Tibial nerve (tissue), 4 donors: ENCODE data around the gene CYSRT1.

Experiments
- EP300 ChIP-seq, 2 donors: sonication (generic); formaldehyde crosslinking; IDR thresholded peaks; one replicate each; pipeline ENCODE4 v1.6.1; 2017; ENCODE audit warnings: antibody characterized with exemption in 2 of 2, mild to moderate bottlenecking in 1 of 2
- POLR2A ChIP-seq, 2 donors: fragments of 450-650 bp; IDR thresholded peaks; one replicate each; pipeline ENCODE4 v1.6.1; 2017; ENCODE audit warnings: antibody characterized with exemption in 2 of 2, mild to moderate bottlenecking in 2 of 2, moderate library complexity in 2 of 2
- TF ChIP-seq, protein P1 (sequence below), 5 experiments: fragments of 200-600 bp in 3 of 5; fragments of 450-650 bp in 2 of 5; sonication (generic) in 3 of 5; IDR thresholded peaks; one replicate each; pipeline ENCODE4 v1.5.1; 2016 to 2019; ENCODE audit warnings: antibody characterized with exemption in 5 of 5, mild to moderate bottlenecking in 3 of 5, moderate library complexity in 2 of 5

DNA sequence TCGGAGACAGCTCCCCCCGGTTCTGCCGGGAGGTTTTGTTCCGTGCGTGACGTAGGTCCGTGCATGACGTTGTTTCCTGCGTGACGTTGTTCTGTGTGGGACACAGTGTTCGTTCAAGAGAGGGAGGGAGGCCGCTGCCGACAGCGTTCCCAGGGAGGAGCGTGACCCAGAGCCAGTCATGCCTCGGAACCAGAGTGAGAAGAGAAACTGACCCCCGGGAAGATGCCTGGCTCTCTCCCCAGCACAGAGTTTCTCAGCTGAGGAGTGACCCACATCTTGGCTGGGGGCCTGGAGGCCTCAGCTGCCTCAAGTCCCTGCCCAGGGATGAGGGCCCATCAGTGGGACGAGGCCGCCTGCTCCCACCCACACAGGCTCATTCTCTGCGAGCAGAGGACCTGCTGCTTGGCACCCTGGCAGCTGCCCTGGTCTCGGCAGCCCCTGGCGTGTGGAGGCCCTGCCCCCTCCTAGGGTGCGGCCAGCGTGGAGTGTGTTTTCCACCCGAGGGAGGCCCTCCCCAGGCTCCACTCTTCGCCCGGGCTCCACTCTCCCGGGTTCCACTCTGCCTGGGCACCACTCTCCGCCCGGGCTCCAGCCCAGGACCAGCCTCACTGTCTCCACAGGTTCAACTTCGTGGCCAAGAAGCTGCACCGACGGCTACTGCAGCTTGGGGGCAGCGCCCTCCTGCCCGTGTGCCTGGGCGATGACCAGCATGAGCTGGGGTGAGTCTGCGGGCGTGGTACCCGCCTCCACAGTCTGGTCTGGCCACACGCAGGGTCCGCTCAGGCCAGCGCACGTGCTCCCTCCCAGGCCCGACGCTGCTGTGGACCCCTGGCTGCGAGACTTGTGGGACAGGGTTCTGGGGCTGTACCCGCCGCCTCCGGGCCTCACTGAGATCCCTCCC lies 11.6 kb upstream of the CYSRT1 start:
- TF ChIP-seq, protein P1, sequence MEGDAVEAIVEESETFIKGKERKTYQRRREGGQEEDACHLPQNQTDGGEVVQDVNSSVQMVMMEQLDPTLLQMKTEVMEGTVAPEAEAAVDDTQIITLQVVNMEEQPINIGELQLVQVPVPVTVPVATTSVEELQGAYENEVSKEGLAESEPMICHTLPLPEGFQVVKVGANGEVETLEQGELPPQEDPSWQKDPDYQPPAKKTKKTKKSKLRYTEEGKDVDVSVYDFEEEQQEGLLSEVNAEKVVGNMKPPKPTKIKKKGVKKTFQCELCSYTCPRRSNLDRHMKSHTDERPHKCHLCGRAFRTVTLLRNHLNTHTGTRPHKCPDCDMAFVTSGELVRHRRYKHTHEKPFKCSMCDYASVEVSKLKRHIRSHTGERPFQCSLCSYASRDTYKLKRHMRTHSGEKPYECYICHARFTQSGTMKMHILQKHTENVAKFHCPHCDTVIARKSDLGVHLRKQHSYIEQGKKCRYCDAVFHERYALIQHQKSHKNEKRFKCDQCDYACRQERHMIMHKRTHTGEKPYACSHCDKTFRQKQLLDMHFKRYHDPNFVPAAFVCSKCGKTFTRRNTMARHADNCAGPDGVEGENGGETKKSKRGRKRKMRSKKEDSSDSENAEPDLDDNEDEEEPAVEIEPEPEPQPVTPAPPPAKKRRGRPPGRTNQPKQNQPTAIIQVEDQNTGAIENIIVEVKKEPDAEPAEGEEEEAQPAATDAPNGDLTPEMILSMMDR (IDR thresholded peaks at IDR 0.05): no peak
- TF ChIP-seq POLR2A (IDR thresholded peaks at IDR 0.05) (no peak), EP300 (IDR thresholded peaks at IDR 0.05) (no peak)
